Activated CD8-positive, alpha-beta memory T cell treated with anti-CD3 and anti-CD28 coated beads, Interleukin-2, amount 50 U/mL, for 48 hours (primary cell): ENCODE measurements around the gene NRG3.

ENCODE experiments used
- DNase-seq: peaks from one replicate; pipeline ENCODE4 v3.0.0-alpha.2; 2020

NRG3 gene

GRCh38 chr10:82234173-82234572, 359.2 kb downstream of the NRG3 start:
- no peak for DNase-seq

- no peak for DNase-seq
Measured at GRCh38 chr10:82236084-82236731, 361.2 kb downstream of the NRG3 start.

GRCh38 chr10:82238291-82238690, 363.3 kb downstream of the NRG3 start:
- DNase-seq = no peak

GRCh38 chr10:82240408-82240807, 365.4 kb downstream of the NRG3 start:
- DNase-seq = no peak

- DNase-seq = no peak
Measured at GRCh38 chr10:82242778-82243177, 367.8 kb downstream of the NRG3 start.

GRCh38 chr10:82245157-82245556, 370.2 kb downstream of the NRG3 start:
- no peak for DNase-seq

GRCh38 chr10:82245906-82246560, 371.0 kb downstream of the NRG3 start:
- no peak for DNase-seq

GRCh38 chr10:82249141-82249540, 374.1 kb downstream of the NRG3 start:
- no peak for DNase-seq

GRCh38 chr10:82251222-82251906, 376.4 kb downstream of the NRG3 start:
- no peak for DNase-seq

GRCh38 chr10:82252081-82252480, 377.1 kb downstream of the NRG3 start:
- DNase-seq = no peak

GRCh38 chr10:82254237-82254636, 379.2 kb downstream of the NRG3 start:
- DNase-seq = no peak

- no peak for DNase-seq
Measured at GRCh38 chr10:82256275-82256674, 381.3 kb downstream of the NRG3 start.

- DNase-seq = no peak
Measured at GRCh38 chr10:82266438-82266837, 391.4 kb downstream of the NRG3 start.

- no peak for DNase-seq
Measured at GRCh38 chr10:82267014-82267413, 392.0 kb downstream of the NRG3 start.

- DNase-seq = no peak
Measured at GRCh38 chr10:82267465-82267864, 392.5 kb downstream of the NRG3 start.

GRCh38 chr10:82267960-82268359, 393.0 kb downstream of the NRG3 start:
- no peak for DNase-seq

- DNase-seq = no peak
Measured at GRCh38 chr10:82277591-82277990, 402.6 kb downstream of the NRG3 start.

GRCh38 chr10:82278401-82279182, 403.6 kb downstream of the NRG3 start:
- DNase-seq = no peak

- no peak for DNase-seq
Measured at GRCh38 chr10:82282782-82283456, 407.9 kb downstream of the NRG3 start.

- no peak for DNase-seq
Measured at GRCh38 chr10:82284180-82284579, 409.2 kb downstream of the NRG3 start.

GRCh38 chr10:82288461-82288881, 413.5 kb downstream of the NRG3 start:
- DNase-seq = no peak

GRCh38 chr10:82289945-82290344, 415.0 kb downstream of the NRG3 start:
- DNase-seq = no peak

- no peak for DNase-seq
Measured at GRCh38 chr10:82294874-82295378, 419.9 kb downstream of the NRG3 start.
